LoVo (cell line): ENCODE data around the gene PGA3.
"Not testable (repeated sequence)": the region's sequence is repeated elsewhere in the genome, so short reads cannot be mapped to it uniquely, and the experiment has no call there.

ENCODE experiments used
- DNase-seq: peaks from one replicate; pipeline ENCODE4 v3.0.0-alpha.2; 2016; ENCODE audit warnings: low spot score

Gene PGA3

GRCh38 chr11:61207636-61208310 is 4.5 kb downstream of the PGA3 start:
- DNase-seq, result not testable (repeated sequence)

DNA sequence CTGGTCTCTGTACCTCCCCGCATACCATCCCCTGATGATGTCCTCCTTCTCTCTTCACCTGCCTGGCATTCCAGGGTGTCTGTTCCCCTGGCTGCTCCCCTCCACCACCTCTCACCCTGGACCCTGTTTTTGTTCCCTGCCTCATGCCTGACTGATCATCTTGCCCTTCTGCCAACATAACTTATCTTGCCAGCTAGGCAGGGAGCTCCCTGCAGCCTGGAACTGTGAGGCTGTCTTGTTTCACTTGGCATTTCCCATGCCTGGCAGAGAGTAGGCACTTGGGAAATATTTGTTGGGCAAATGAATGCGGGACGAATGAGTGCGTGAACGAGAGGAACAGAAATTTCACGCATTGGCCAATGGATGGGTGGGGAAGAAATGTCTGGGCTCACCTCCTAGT is 7.3 kb downstream of the PGA3 start:
- DNase-seq, result not testable (repeated sequence)

GRCh38 chr11:61211327-61211952 is 8.1 kb downstream of the PGA3 start:
- not testable (repeated sequence) for DNase-seq

- not testable (repeated sequence) for DNase-seq
These were observed 8.9 kb downstream of the PGA3 start for GRCh38 chr11:61212202-61212601.

DNA sequence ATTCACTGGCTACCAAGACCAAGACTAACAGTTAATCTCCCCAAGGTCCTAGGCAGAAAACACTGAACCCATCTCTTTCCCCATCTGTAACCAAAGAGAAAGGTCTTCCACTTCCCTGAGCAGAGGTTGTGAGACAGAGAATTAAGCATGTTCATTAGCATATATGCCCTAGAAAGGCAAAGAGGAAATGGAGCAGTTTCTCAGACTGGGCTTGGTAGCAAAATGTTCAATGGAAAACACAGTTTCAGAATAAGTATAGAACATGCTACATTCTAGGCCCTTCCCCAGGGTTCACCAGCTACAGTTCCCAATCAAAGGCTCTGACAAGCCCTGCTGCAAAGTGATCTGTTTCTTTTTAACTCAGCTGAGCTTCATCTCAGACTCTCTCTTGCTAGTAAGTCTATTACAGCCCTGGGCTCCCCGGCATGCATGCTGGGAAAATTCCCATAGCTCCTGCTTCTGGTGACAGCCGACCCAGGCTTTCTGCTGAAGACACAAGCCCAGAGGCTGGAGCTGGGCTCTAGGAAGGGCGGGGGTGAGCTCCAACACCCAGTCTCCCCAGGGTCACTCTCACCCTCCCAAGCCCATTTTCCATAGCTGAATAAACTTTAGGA is 10.5 kb downstream of the PGA3 start:
- not testable (repeated sequence) for DNase-seq

- not testable (repeated sequence) for DNase-seq
These were observed 15.0 kb downstream of the PGA3 start for GRCh38 chr11:61218306-61218705.

DNA sequence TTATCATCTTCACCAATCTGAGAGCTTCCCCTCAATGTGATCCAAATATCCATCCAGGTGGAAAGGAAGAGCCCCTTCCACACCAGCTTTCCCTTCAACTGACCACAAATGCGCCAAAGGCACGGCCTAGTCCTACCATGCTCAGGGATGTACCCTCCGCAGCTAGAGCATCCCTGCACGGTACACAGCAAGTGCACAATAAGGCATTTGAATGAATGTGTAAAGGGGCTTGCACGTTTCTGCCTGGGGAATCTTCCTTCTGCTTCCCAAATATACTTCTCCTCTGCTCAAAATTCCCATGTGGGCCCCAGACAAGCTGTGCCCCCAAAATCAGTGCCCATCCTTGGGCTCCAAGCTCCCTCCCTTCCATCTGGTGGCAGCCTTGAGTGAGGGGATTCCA is 15.7 kb downstream of the PGA3 start:
- not testable (repeated sequence) for DNase-seq

- DNase-seq, result not testable (repeated sequence)
These were observed 18.7 kb downstream of the PGA3 start, which contains the start of gene PGA4 for GRCh38 chr11:61222047-61222446. TSS of gene PGA4 (plus strand) at chr11:61222347. CDS start at chr11:61222401, 54 bp downstream.

DNA sequence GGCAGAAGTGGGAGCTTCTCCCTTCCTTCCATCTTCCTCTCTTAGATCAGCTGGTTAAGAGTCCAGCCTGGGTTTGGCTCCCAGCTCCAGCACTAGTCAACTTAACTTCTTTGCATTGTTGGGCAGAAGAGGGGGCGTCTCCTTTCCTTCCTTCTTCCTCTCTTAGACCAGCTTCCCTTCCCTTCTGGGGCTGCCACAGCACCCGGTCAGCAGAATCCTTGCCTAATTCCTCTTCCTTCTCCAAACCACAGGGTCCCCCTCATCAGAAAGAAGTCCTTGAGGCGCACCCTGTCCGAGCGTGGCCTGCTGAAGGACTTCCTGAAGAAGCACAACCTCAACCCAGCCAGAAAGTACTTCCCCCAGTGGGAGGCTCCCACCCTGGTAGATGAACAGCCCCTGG is 19.4 kb downstream of the PGA3 start:
- DNase-seq, result not testable (repeated sequence)

GRCh38 chr11:61226457-61227137 is 23.3 kb downstream of the PGA3 start:
- DNase-seq, result not testable (repeated sequence)

DNA sequence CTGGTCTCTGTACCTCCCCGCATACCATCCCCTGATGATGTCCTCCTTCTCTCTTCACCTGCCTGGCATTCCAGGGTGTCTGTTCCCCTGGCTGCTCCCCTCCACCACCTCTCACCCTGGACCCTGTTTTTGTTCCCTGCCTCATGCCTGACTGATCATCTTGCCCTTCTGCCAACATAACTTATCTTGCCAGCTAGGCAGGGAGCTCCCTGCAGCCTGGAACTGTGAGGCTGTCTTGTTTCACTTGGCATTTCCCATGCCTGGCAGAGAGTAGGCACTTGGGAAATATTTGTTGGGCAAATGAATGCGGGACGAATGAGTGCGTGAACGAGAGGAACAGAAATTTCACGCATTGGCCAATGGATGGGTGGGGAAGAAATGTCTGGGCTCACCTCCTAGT is 26.1 kb downstream of the PGA3 start:
- DNase-seq, result not testable (repeated sequence)

DNA sequence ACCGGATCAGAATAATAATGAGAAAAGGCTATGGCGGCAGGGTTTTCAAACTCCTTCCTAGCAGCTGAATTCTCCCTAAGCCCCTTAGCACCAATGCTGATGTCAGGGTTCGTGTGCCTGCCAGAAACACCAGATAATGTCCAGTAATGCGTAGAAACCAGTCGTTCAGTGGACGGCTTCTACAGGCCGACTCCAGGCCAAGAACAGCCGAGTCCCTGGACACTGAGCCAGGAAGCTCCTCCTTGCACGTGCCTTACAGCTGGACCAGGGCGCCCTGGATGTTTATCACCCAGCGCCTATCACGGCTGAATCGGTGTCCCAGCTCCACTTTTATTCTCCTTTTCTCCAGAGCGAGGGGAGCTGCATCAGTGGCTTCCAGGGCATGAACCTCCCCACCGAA is 27.7 kb downstream of the PGA3 start:
- DNase-seq, result not testable (repeated sequence)

DNA sequence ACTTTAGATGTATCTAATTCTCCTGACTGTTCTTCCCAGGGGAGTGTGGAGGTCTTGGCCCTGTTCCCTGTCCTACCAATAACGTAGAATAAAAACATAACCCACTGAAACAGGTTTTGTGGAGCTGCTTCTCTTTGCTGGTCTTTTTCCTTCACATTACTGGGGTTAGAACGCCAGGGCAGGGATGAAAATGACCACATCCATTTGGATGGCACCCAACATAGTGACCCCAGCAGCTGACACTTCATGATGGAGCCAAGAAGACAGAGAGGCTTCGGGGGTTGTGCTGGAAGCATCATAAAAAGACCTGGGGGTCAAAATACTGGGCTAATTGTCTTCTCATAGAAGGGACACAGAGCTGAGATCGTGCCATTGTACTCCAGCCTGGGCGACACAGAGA is 28.3 kb downstream of the PGA3 start:
- not testable (repeated sequence) for DNase-seq

DNA sequence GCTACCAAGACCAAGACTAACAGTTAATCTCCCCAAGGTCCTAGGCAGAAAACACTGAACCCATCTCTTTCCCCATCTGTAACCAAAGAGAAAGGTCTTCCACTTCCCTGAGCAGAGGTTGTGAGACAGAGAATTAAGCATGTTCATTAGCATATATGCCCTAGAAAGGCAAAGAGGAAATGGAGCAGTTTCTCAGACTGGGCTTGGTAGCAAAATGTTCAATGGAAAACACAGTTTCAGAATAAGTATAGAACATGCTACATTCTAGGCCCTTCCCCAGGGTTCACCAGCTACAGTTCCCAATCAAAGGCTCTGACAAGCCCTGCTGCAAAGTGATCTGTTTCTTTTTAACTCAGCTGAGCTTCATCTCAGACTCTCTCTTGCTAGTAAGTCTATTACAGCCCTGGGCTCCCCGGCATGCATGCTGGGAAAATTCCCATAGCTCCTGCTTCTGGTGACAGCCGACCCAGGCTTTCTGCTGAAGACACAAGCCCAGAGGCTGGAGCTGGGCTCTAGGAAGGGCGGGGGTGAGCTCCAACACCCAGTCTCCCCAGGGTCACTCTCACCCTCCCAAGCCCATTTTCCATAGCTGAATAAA is 29.3 kb downstream of the PGA3 start:
- not testable (repeated sequence) for DNase-seq

DNA sequence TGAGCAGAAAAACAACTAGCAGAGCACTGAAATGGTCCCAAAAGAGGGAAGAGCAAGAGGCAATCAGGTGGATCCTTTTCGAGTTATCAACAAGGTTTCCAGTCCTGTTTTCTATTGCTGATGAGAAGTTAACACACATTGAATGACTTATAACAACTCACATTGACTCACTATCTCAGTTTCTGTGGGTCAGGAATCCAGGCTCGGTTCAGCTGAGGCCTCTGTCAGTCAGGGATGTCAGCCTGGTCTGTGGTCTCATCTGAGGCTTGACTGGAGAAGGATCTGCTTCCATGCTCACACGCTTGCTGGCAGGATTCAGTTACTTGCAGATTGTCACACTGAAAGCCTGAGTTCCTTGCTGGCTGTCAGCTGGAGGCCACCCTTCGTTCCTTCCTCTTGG is 33.8 kb downstream of the PGA3 start:
- not testable (repeated sequence) for DNase-seq

DNA sequence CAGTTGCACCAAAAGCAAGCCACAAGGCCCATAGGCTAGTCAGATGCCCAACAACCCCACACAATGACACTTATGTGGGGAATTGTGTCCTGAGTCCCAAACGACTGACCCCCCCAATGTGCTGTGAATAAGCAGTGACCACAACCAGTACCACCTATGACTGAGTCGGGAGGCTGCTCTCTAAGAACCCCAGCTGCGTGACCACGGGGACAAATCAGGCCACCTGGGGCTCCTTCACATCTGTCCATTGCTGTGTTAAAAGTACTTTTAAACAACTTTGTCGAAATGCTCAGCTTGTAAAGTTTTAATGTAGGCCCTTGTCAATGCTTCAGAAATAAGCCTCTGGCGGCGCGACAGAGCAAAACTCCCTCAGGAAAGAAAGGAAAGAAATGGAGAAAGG is 37.0 kb downstream of the PGA3 start:
- not testable (repeated sequence) for DNase-seq

- DNase-seq, result not testable (repeated sequence)
These were observed 37.6 kb downstream of the PGA3 start, which contains the start of gene PGA5 for GRCh38 chr11:61240875-61241274. TSS of gene PGA5 (plus strand) at chr11:61241175. CDS start at chr11:61241227, 52 bp downstream.

GRCh38 chr11:61241526-61241925 is 38.2 kb downstream of the PGA3 start:
- not testable (repeated sequence) for DNase-seq

DNA sequence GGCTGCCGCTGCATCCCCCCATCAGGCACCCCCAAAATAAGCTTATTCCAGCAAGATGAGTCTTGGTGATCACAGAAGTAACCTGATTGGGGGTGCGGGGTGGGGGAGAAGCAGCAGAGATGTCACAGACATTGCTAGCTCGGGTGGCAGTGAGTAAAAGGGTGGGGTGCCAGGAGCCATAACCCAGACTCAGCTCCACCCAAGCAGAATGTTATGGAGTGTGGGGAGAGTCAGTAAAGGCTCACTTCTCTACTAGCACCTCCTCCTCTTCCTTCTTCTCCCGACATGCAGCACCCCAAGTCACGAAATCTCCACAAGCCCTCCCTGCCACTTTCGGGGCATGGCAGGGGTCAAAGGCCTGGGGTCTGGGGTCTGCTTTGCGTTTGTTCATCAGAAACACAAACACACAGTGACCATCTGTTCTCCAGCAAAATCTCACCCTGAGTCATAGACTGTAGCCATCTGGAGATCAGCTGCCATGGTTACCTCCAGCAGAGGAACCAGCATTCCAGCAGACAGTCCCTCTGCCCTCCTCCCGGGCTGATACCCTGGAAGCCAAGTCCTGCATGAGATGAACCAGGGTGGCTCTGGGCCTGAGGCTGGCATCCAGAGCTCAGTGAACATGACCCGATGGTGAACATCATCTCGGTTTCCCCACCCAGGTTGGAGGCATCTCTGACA is 42.1 kb downstream of the PGA3 start:
- not testable (repeated sequence) for DNase-seq

- not testable (repeated sequence) for DNase-seq
These were observed 44.8 kb downstream of the PGA3 start for GRCh38 chr11:61248071-61248470.

GRCh38 chr11:61249201-61249600 is 45.9 kb downstream of the PGA3 start:
- not testable (repeated sequence) for DNase-seq
